ENCODE results near the gene EWSR1. TPM values are rescaled to one million over a fixed set of nuclear protein-coding genes. Genes with fewer than 3 reads are reported as not detected.
A peak's percentile ranks its signal among the peaks of the same experiment; 100 is the strongest.

The EWSR1 gene
- total RNA-seq, 1 donor from 2014 or later, result 281 TPM

DNA sequence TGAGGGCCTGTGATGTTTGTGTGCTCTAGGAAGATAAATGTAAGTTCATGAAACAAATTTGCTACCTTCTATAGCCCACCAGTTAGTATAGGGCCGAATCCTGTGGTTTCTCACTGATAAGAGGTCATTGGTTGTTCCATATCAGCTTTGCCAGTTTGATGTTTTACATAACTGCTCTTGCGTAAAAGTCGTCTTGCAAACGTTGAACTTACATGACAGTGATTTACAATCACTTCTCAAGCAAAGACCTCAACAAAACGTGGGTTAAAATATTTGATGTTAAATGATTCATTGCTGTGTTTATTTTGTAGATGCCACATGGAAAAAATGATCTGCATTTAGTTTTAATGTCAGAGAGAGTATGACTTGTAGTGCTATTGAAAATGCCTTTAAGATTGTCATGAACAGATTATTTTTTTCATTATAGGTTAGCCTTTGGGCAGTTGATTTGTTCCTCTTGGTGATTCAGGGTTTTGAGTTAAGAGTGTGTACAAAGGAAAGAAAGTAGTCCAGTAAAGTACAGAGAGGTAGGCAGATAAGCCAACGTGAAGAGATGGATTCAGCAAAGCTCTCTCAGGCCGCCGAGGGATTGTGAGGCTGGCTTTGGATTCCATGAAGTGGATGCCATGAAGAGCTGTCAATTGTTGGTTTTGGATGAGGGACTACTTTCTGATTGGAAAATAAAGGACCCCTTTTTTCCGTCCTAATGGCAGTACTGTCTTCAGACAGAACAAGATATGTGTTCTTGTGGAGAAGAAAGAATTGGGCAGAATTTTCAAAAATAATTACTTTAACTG is 2.6 kb downstream of the EWSR1 start:
- Histone ChIP-seq H3K9me3 (ENCODE audit: low read depth) (no peaks in the 10 kb centered on the region), H3F3A (ENCODE audit: low read depth) (peaks cover 12% of the 10 kb centered on the region), H3K4me2 (peak overlapping the region; percentile 95), H3K4me3 (peak overlapping the region; percentile 89), H3K36me3 (peaks cover 19% of the 10 kb centered on the region), H3K27me3 (no peaks in the 10 kb centered on the region), H3K9ac (peak overlapping the region; percentile 15), H2AFZ (replicated peaks) (no peak overlapping the region), H4K20me1 (ENCODE audit: low read depth) (peaks cover 72% of the 10 kb centered on the region), H3K27ac (no peak overlapping the region), H3K79me2 (ENCODE audit: low read depth) (peaks cover 97% of the 10 kb centered on the region), H3K4me1 (peaks cover 40% of the 10 kb centered on the region)
- Mint-ChIP-seq H3K4me1 (peaks cover 54% of the 10 kb centered on the region), H3K4me3 (peak overlapping the region; percentile 95), H3K27me3 (ENCODE audit: insufficient read depth, low read depth) (peaks cover 12% of the 10 kb centered on the region), H3K9me3 (no peaks in the 10 kb centered on the region), H3K27ac (no peak overlapping the region), H3K36me3 (peaks cover 44% of the 10 kb centered on the region)
- peak; percentile 34 for DNase-seq (ENCODE audit: low spot score)
- TF ChIP-seq, protein P1, sequence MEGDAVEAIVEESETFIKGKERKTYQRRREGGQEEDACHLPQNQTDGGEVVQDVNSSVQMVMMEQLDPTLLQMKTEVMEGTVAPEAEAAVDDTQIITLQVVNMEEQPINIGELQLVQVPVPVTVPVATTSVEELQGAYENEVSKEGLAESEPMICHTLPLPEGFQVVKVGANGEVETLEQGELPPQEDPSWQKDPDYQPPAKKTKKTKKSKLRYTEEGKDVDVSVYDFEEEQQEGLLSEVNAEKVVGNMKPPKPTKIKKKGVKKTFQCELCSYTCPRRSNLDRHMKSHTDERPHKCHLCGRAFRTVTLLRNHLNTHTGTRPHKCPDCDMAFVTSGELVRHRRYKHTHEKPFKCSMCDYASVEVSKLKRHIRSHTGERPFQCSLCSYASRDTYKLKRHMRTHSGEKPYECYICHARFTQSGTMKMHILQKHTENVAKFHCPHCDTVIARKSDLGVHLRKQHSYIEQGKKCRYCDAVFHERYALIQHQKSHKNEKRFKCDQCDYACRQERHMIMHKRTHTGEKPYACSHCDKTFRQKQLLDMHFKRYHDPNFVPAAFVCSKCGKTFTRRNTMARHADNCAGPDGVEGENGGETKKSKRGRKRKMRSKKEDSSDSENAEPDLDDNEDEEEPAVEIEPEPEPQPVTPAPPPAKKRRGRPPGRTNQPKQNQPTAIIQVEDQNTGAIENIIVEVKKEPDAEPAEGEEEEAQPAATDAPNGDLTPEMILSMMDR (IDR thresholded peaks at IDR 0.05), result no peak
- TF ChIP-seq EZH2phosphoT487 (IDR thresholded peaks at IDR 0.05) (no peak), EZH2 (IDR thresholded peaks at IDR 0.05) (no peak)

DNA sequence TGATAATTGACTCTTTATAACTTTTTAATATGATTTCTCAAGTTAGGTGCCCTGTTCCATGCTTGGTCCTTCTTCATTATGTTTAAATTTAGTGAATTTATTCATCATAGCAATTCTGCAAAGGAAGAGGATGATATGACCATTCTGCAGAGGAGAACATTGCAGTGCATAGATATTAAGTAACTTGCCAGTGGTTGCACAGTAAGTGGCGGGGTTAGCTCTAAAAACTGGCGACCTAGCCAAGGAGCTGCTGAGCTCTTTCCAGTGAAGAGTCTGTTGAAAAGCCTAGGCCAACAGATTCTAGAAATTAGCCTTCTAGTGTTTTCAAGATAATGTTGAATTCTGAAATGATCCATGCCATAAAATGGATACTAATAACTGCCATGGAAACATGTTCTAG is 4.6 kb downstream of the EWSR1 start:
- Histone ChIP-seq H3K4me1 (peaks cover 32% of the 10 kb centered on the region), H3F3A (ENCODE audit: low read depth) (peaks cover 5% of the 10 kb centered on the region), H3K4me3 (no peak overlapping the region), H3K9me3 (ENCODE audit: low read depth) (no peaks in the 10 kb centered on the region), H3K36me3 (peaks cover 33% of the 10 kb centered on the region), H3K27ac (no peak overlapping the region), H3K27me3 (no peaks in the 10 kb centered on the region), H3K9ac (no peak overlapping the region), H2AFZ (replicated peaks) (no peak overlapping the region), H3K4me2 (peak overlapping the region; percentile 95), H4K20me1 (ENCODE audit: low read depth) (peaks cover 91% of the 10 kb centered on the region), H3K79me2 (ENCODE audit: low read depth) (peaks cover 97% of the 10 kb centered on the region)
- Mint-ChIP-seq H3K4me1 (peaks cover 40% of the 10 kb centered on the region), H3K27me3 (ENCODE audit: insufficient read depth, low read depth) (peaks cover 8% of the 10 kb centered on the region), H3K9me3 (no peaks in the 10 kb centered on the region), H3K36me3 (peaks cover 57% of the 10 kb centered on the region), H3K27ac (no peak overlapping the region), H3K4me3 (no peak overlapping the region)
- no peak for DNase-seq (ENCODE audit: low spot score)
- TF ChIP-seq, protein P1 (IDR thresholded peaks at IDR 0.05), result no peak
- TF ChIP-seq EZH2 (IDR thresholded peaks at IDR 0.05), result no peak
- TF ChIP-seq EZH2phosphoT487 (IDR thresholded peaks at IDR 0.05), result no peak

DNA sequence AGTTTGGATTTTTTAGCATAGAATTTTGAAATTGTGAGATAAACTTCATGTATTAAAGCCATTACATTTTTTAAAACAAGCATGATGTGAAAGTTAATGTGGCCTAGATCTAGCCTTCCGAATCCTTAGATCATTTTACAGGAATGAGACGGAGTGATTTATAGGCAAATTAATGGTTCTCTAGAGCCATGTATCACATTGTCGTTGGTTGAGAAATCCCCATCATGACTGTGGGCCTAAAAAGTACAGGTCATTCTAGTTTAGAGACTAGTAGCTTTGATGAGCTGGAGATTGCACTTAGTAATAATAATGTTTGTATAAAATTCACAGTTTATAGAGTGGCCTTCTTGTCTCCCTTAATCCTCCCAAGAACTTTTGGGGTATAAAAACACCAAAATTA is 7.1 kb downstream of the EWSR1 start:
- no peak overlapping the region for H3K4me2 ChIP-seq
- no peak overlapping the region for H3K4me3 Mint-ChIP-seq
- H3K4me1 ChIP-seq, result peaks cover 29% of the 10 kb centered on the region
- no peaks in the 10 kb centered on the region for H3K27me3 ChIP-seq
- TF ChIP-seq, protein P1 (IDR thresholded peaks at IDR 0.05), result no peak
- no peak for TF ChIP-seq EZH2 (IDR thresholded peaks at IDR 0.05)
- TF ChIP-seq EZH2phosphoT487 (IDR thresholded peaks at IDR 0.05), result no peak
- H3K4me3 ChIP-seq, result no peak overlapping the region
- H3K36me3 ChIP-seq, result peaks cover 46% of the 10 kb centered on the region
- H3K27ac Mint-ChIP-seq, result no peak overlapping the region
- peaks cover 22% of the 10 kb centered on the region for H3F3A ChIP-seq (ENCODE audit: low read depth)
- H3K79me2 ChIP-seq (ENCODE audit: low read depth), result peaks cover 100% of the 10 kb centered on the region
- H3K36me3 Mint-ChIP-seq, result peaks cover 62% of the 10 kb centered on the region
- H3K9me3 Mint-ChIP-seq, result no peaks in the 10 kb centered on the region
- H3K27me3 Mint-ChIP-seq (ENCODE audit: insufficient read depth, low read depth), result peaks cover 2% of the 10 kb centered on the region
- no peak overlapping the region for H3K27ac ChIP-seq
- H4K20me1 ChIP-seq (ENCODE audit: low read depth), result peaks cover 99% of the 10 kb centered on the region
- H3K9me3 ChIP-seq (ENCODE audit: low read depth), result no peaks in the 10 kb centered on the region
- no peak overlapping the region for H2AFZ ChIP-seq (replicated peaks)
- no peak for DNase-seq (ENCODE audit: low spot score)
- no peak overlapping the region for H3K9ac ChIP-seq
- H3K4me1 Mint-ChIP-seq, result peaks cover 32% of the 10 kb centered on the region
